K562 (cell line): ENCODE measurements around the gene GPER1. TPM values are rescaled to one million over a fixed set of nuclear protein-coding genes. Genes with fewer than 3 reads are reported as not detected.

Source experiments
- ATAC-seq: fragments of 200-7000 bp; cut with Tn5 transposase; 3 replicates; pipeline ENCODE4 v1.9.1; 2020; ENCODE audit warnings: moderate library complexity
- BruUV-seq: library from RNA; stranded (reverse); fragments of 400-500 nt; replicated peaks from 2 replicates; lab custom pipeline; 2021; lab: Mats Ljungman, UMichigan
- CTCF ChIA-PET: fragments of 300-600 bp; formaldehyde crosslinking; extraction: SDS; loops from one replicate; lab custom pipeline; 2021; ENCODE audit warnings: low intra/inter-chr PET ratio; lab: Yijun Ruan, JAX
- POLR2A ChIA-PET: fragments of 300-600, 350-650 bp; sonication (Branson Sonifier 250); formaldehyde crosslinking; extraction: SDS; loops from one replicate; lab custom pipeline; 2021; ENCODE audit warnings: antibody characterized with exemption, inconsistent platforms; lab: Yijun Ruan, JAX
- DNase-seq, 4 experiments: peaks; one replicate each; pipeline versions ENCODE4 v3.0.0 to v3.0.0-alpha.2; 2011 to 2018; ENCODE audit warnings: low spot score in 3 of 4, mixed read lengths in 3 of 4; ENCODE audit errors: extremely low read depth in 1 of 4
- FAIRE-seq: peaks from 2 replicates; lab custom pipeline; 2011; peaks lifted over from hg19 to GRCh38; lab: Jason Lieb, UNC
- H2AFZ ChIP-seq: 2 replicates; pipeline ENCODE4 v1.6.0; 2011; ENCODE audit warnings: low read depth, low read length, control low read depth, inconsistent platforms
- H3K27ac ChIP-seq: fragments of 200-600 bp; 3 replicates; pipeline ENCODE4 v1.8.0; 2011; ENCODE audit warnings: low read depth, mild to moderate bottlenecking, control low read depth, inconsistent platforms, low read length, moderate library complexity, mixed read lengths; ENCODE audit errors: extremely low read depth
- H3K27me3 ChIP-seq, 2 experiments: fragments of 300-600 bp in 1 of 2; 2 replicates in 1 of 2; 3 replicates in 1 of 2; pipeline versions ENCODE4 v1.6.0 to v1.8.0; 2011; ENCODE audit warnings: inconsistent platforms in 2 of 2, low read length in 2 of 2, mild to moderate bottlenecking in 1 of 2, mixed read lengths in 1 of 2, moderate library complexity in 1 of 2; ENCODE audit not compliant: control insufficient read depth in 2 of 2, insufficient read depth in 2 of 2
- H3K36me3 ChIP-seq: fragments of 300-600 bp; 3 replicates; pipeline ENCODE4 v1.8.0; 2011; ENCODE audit warnings: mild to moderate bottlenecking, low read length, inconsistent platforms; ENCODE audit not compliant: control insufficient read depth, insufficient read depth
- H3K4me1 ChIP-seq, 2 experiments: fragments of 200-600 bp in 1 of 2; replicated peaks in 1 of 2; 2 replicates in 1 of 2; 3 replicates in 1 of 2; pipeline versions ENCODE4 v1.5.1 to v1.8.0; 2011; ENCODE audit warnings: inconsistent platforms in 2 of 2, low read length in 2 of 2, mild to moderate bottlenecking in 1 of 2, mixed read lengths in 1 of 2, moderate library complexity in 1 of 2; ENCODE audit not compliant: control insufficient read depth in 2 of 2, insufficient read depth in 2 of 2
- H3K4me2 ChIP-seq: 2 replicates; pipeline ENCODE4 v1.6.1; 2011; ENCODE audit warnings: low read length, control low read depth, inconsistent platforms, mixed read lengths; ENCODE audit not compliant: insufficient read depth
- H3K4me3 ChIP-seq: fragments of 200-600 bp; sonication (generic), shearing (Covaris generic); 2 replicates; pipeline ENCODE4 v1.5.1; 2016; ENCODE audit warnings: control low read depth, inconsistent platforms
- H3K79me2 ChIP-seq: fragments of 200-600 bp; 3 replicates; pipeline ENCODE4 v1.8.0; 2011; ENCODE audit warnings: low read length, inconsistent platforms; ENCODE audit not compliant: control insufficient read depth, insufficient read depth
- H3K9ac ChIP-seq, 2 experiments: 2 replicates each; pipeline versions ENCODE4 v1.6.0 to v1.6.1; 2011; ENCODE audit warnings: low read depth in 2 of 2, low read length in 2 of 2, control low read depth in 1 of 2, inconsistent platforms in 1 of 2, mild to moderate bottlenecking in 1 of 2, mixed read lengths in 1 of 2; ENCODE audit not compliant: insufficient read depth in 1 of 2
- H3K9me1 ChIP-seq: one replicate; pipeline ENCODE4 v1.6.0; 2011; ENCODE audit warnings: inconsistent platforms, mild to moderate bottlenecking, low read length, moderate library complexity; ENCODE audit not compliant: control insufficient read depth, insufficient read depth
- H3K9me3 ChIP-seq: replicated peaks from 2 replicates; pipeline ENCODE4 v1.5.1; 2011; ENCODE audit warnings: low read depth, low read length, inconsistent platforms; ENCODE audit not compliant: control insufficient read depth, insufficient read depth
- H4K20me1 ChIP-seq: replicated peaks from 2 replicates; pipeline ENCODE4 v1.6.1; 2011; ENCODE audit warnings: low read length, inconsistent platforms, mixed read lengths; ENCODE audit not compliant: control insufficient read depth, insufficient read depth
- COPS2 ChIP-seq: fragments of 450-650 bp; conservative IDR thresholded peaks from 2 replicates; pipeline ENCODE4 v1.6.1; 2016; ENCODE audit warnings: mild to moderate bottlenecking, moderate library complexity
- EHMT2 ChIP-seq: fragments of 450-650 bp; IDR thresholded peaks from 2 replicates; pipeline ENCODE4 v1.6.1; 2018; ENCODE audit warnings: antibody characterized with exemption
- EWSR1 ChIP-seq: fragments of 450-650 bp; IDR thresholded peaks from 2 replicates; pipeline ENCODE4 v1.6.1; 2018; ENCODE audit warnings: borderline replicate concordance, mild to moderate bottlenecking, low read depth, moderate library complexity; ENCODE audit not compliant: partially characterized antibody
- FUS ChIP-seq: fragments of 200-400 bp; formaldehyde crosslinking; optimal IDR thresholded peaks from 2 replicates; pipeline ENCODE3; 2017; ENCODE audit warnings: low read depth, low read length
- GABPB2 ChIP-seq: fragments of 250-450 bp; sonication (Bioruptor Pico); conservative IDR thresholded peaks from 2 replicates; pipeline ENCODE4 v1.5.1; 2021; ENCODE audit warnings: mild to moderate bottlenecking
- GATAD2B ChIP-seq: fragments of 450-650 bp; IDR thresholded peaks from 2 replicates; pipeline ENCODE4 v1.6.1; 2017; ENCODE audit warnings: mild to moderate bottlenecking, borderline replicate concordance
- MCM3 ChIP-seq: fragments of 450-650 bp; IDR thresholded peaks from 2 replicates; pipeline ENCODE4 v1.6.1; 2016
- TCF7L2 ChIP-seq: fragments of 150-350 bp; IDR thresholded peaks from 2 replicates; pipeline ENCODE4 v1.6.1; 2016; ENCODE audit warnings: low read depth, mild to moderate bottlenecking, low read length, moderate library complexity
- ZEB2 ChIP-seq: fragments of 450-650 bp; IDR thresholded peaks from 2 replicates; pipeline ENCODE4 v1.6.1; 2016
- ZNF696 ChIP-seq: fragments of 250-450 bp; sonication (Bioruptor Pico); conservative IDR thresholded peaks from 2 replicates; pipeline ENCODE4 v1.4.0; 2020; ENCODE audit warnings: mild to moderate bottlenecking, moderate library complexity
- WGBS: fragments of 100-300 bp; shearing (Covaris generic); methylation state at CpG from one replicate; pipeline ENCODE4 v1.1.6; 2016; ENCODE audit warnings: low coverage, mixed read lengths; ENCODE audit not compliant: insufficient coverage; ENCODE audit errors: missing lambda C conversion rate; 5-methylcytosine and 5-hydroxymethylcytosine counted together
- in situ Hi-C: fragments of 300-500 bp; cut with MboI; formaldehyde crosslinking; loops from 4 replicates; pipeline ENCODE4 v1.15.0; 2018; ENCODE audit warnings: inconsistent platforms, mixed read lengths
- intact Hi-C: fragments of 100-400 bp; cut with micrococcal nuclease; formaldehyde crosslinking; loops from 2 replicates; pipeline ENCODE4 v1.14.2; 2022
- polyA plus RNA-seq, 8 experiments: library from polyadenylated mRNA; depleted of rRNA in 4 of 8; stranded (reverse) in 5 of 8; unstranded in 3 of 8; fragments of >200 nt; fragmentation: Nextera tagmentation in 2 of 8; fragmentation: Illumina TruSeq in 1 of 8; extraction: Ambion mirVana in 2 of 8; extraction: Trizol in 1 of 8; gene quantifications; 2 replicates each; pipeline versions ENCODE4 v1.2.1 to v1.2.3, GENCODE V29; 2011 to 2014; ENCODE audit warnings: inconsistent platforms in 1 of 8, missing spikeins in 1 of 8
- total RNA-seq, 7 experiments: library from RNA; depleted of rRNA in 6 of 7; stranded (reverse); fragments of >200 nt in 6 of 7; fragmentation: Illumina TruSeq in 2 of 7; extraction: Trizol in 2 of 7; gene quantifications; 2 replicates each; pipeline versions ENCODE4 v1.2.1 to v1.2.3, GENCODE V29; 2011 to 2021; ENCODE audit warnings: low replicate concordance in 1 of 7
- TF ChIP-seq, protein P1 (sequence below), 2 experiments: fragments of 450-650 bp; IDR thresholded peaks; 2 replicates each; pipeline ENCODE4 v1.6.1; 2016
- TF ChIP-seq, protein P2 (sequence below), 2 experiments: fragments of 450-650 bp; conservative IDR thresholded peaks; 2 replicates each; pipeline ENCODE4 v1.6.1; 2017; ENCODE audit warnings: mild to moderate bottlenecking in 2 of 2, moderate library complexity in 2 of 2
- TF ChIP-seq, protein P3 (sequence below): sonication (generic); formaldehyde crosslinking; IDR thresholded peaks from 2 replicates; pipeline ENCODE4 v1.8.0; 2022; ENCODE audit warnings: mild to moderate bottlenecking, missing genetic modification reagents

GPER1 gene
- total and polyA plus RNA-seq, 9 of the 15 experiments (the other 6 are each of a cell fraction or from before 2014, with no cell fraction given): 0.04 to 0.09 (median 0.08) TPM; not detected in 6

DNA sequence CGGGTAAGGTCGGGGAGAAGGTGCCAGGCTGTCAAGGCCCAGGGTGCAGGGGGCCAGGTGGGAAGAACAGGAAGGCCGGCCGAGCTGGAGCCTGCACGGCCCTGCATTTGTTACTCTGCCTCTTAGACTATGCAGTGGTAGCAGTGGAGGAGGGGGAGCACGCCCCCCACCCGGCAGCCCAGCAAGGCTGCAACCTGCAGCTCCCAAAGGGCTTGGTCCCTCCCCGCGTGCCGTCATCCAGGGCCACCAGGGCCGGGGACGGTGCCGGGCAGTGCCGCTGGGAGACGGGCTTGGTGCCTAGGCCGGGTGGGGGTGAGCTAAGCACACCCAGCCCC, 7.0 kb upstream of the GPER1 start:
- ChIA-PET POLR2A (interaction anchor here (0.6 to 1.4 kb wide), 2 partner anchors 10 to 87 kb away, joined by 3 to 6 read pairs; no protein-coding TSS in a partner anchor), CTCF (no interaction called here)
- Histone ChIP-seq H3K9me3 (no peaks in the 10 kb centered on the region), H3K4me2 (no peak overlapping the region), H3K9me1 (no peaks in the 10 kb centered on the region), H3K27ac (no peak overlapping the region), H3K27me3 (no peaks in the 10 kb centered on the region), H3K4me3 (no peak overlapping the region), H3K9ac (peak overlapping the region in 1 of 2 experiments; percentile 50; a peak in 1 of 4 replicates), H3K36me3 (no peaks in the 10 kb centered on the region; the same call in 2 of the 3 replicates), H2AFZ (no peak overlapping the region), H4K20me1 (no peaks in the 10 kb centered on the region), H3K4me1 (peaks cover 0 to 60% of the 10 kb centered on the region in 2 experiments; a peak in 2 of 5 replicates), H3K79me2 (no peaks in the 10 kb centered on the region)
- no TSS peak for BruUV-seq
- DNase-seq: no peak
- 92% methylated on average over 11 of the region's 16 CpGs for WGBS
- in situ Hi-C loops (no loop called here), intact Hi-C loops (no loop called here)
- no peak for FAIRE-seq
- no peak for ATAC-seq
- TF ChIP-seq, protein P1, sequence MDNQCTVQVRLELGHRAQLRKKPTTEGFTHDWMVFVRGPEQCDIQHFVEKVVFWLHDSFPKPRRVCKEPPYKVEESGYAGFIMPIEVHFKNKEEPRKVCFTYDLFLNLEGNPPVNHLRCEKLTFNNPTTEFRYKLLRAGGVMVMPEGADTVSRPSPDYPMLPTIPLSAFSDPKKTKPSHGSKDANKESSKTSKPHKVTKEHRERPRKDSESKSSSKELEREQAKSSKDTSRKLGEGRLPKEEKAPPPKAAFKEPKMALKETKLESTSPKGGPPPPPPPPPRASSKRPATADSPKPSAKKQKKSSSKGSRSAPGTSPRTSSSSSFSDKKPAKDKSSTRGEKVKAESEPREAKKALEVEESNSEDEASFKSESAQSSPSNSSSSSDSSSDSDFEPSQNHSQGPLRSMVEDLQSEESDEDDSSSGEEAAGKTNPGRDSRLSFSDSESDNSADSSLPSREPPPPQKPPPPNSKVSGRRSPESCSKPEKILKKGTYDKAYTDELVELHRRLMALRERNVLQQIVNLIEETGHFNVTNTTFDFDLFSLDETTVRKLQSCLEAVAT (IDR thresholded peaks at IDR 0.05): no peak
- no peak for TF ChIP-seq COPS2
- TF ChIP-seq ZNF696 (CRISPR knock-in tag): no peak
- TF ChIP-seq TCF7L2: no peak
- TF ChIP-seq GABPB2: no peak
- TF ChIP-seq, protein P2, sequence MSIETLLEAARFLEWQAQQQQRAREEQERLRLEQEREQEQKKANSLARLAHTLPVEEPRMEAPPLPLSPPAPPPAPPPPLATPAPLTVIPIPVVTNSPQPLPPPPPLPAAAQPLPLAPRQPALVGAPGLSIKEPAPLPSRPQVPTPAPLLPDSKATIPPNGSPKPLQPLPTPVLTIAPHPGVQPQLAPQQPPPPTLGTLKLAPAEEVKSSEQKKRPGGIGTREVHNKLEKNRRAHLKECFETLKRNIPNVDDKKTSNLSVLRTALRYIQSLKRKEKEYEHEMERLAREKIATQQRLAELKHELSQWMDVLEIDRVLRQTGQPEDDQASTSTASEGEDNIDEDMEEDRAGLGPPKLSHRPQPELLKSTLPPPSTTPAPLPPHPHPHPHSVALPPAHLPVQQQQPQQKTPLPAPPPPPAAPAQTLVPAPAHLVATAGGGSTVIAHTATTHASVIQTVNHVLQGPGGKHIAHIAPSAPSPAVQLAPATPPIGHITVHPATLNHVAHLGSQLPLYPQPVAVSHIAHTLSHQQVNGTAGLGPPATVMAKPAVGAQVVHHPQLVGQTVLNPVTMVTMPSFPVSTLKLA (conservative IDR thresholded peaks at IDR 0.05): no peak
- TF ChIP-seq, protein P3, sequence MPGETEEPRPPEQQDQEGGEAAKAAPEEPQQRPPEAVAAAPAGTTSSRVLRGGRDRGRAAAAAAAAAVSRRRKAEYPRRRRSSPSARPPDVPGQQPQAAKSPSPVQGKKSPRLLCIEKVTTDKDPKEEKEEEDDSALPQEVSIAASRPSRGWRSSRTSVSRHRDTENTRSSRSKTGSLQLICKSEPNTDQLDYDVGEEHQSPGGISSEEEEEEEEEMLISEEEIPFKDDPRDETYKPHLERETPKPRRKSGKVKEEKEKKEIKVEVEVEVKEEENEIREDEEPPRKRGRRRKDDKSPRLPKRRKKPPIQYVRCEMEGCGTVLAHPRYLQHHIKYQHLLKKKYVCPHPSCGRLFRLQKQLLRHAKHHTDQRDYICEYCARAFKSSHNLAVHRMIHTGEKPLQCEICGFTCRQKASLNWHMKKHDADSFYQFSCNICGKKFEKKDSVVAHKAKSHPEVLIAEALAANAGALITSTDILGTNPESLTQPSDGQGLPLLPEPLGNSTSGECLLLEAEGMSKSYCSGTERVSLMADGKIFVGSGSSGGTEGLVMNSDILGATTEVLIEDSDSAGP: no peak
- no peak for TF ChIP-seq EHMT2
- no peak for TF ChIP-seq ZEB2
- no peak for TF ChIP-seq FUS
- no peak for TF ChIP-seq GATAD2B
- no peak for TF ChIP-seq EWSR1
- TF ChIP-seq MCM3: no peak
- TF ChIP-seq, all 486 proteins: peak for 0
